DOHH2 (cell line): Measurements from ENCODE around the gene RGS17.

Experiments used
- H3F3A ChIP-seq: fragments of 200-600 bp; sonication (generic), shearing (Covaris generic); 2 replicates; pipeline ENCODE4 v1.6.0; 2016; ENCODE audit warnings: antibody characterized with exemption, mild to moderate bottlenecking; ENCODE audit not compliant: control insufficient read depth, insufficient read depth
- H3K27ac ChIP-seq: fragments of 200-600 bp; sonication (generic); 2 replicates; pipeline ENCODE4 v1.5.1; 2014; ENCODE audit warnings: low read depth, mild to moderate bottlenecking, low read length, moderate library complexity
- H3K27me3 ChIP-seq: fragments of 200-600 bp; sonication (generic); 2 replicates; pipeline ENCODE4 v1.6.1; 2014; ENCODE audit warnings: mild to moderate bottlenecking, low read length, mixed read lengths; ENCODE audit not compliant: control insufficient read depth
- H3K36me3 ChIP-seq: fragments of 200-600 bp; sonication (generic); 2 replicates; pipeline ENCODE4 v1.6.1; 2014; ENCODE audit warnings: mild to moderate bottlenecking, low read length, moderate library complexity, mixed read lengths; ENCODE audit not compliant: control insufficient read depth
- H3K4me1 ChIP-seq: fragments of 200-600 bp; sonication (generic); 2 replicates; pipeline ENCODE4 v1.6.1; 2014; ENCODE audit warnings: mild to moderate bottlenecking, low read length, mixed read lengths; ENCODE audit not compliant: control insufficient read depth
- H3K4me2 ChIP-seq: fragments of 200-600 bp; sonication (generic); 2 replicates; pipeline ENCODE4 v1.6.0; 2014; ENCODE audit warnings: mild to moderate bottlenecking, low read length, moderate library complexity
- H3K4me3 ChIP-seq: fragments of 200-600 bp; sonication (generic); 2 replicates; pipeline ENCODE4 v1.5.1; 2014; ENCODE audit warnings: mild to moderate bottlenecking, low read length, mixed read lengths
- H3K79me2 ChIP-seq: fragments of 200-600 bp; sonication (generic); 2 replicates; pipeline ENCODE4 v1.6.1; 2014; ENCODE audit warnings: mild to moderate bottlenecking, low read length, mixed read lengths; ENCODE audit not compliant: control insufficient read depth
- H3K9me2 ChIP-seq: fragments of 200-600 bp; sonication (generic); replicated peaks from 2 replicates; pipeline ENCODE4 v1.6.1; 2014; ENCODE audit warnings: mild to moderate bottlenecking, low read length, mixed read lengths; ENCODE audit not compliant: control insufficient read depth
- H3K9me3 ChIP-seq: fragments of 200-600 bp; sonication (generic); 2 replicates; pipeline ENCODE4 v1.6.1; 2014; ENCODE audit warnings: antibody characterized with exemption, low read length, mixed read lengths; ENCODE audit not compliant: control insufficient read depth, insufficient read depth
- H4K20me1 ChIP-seq: fragments of 200-600 bp; sonication (generic); 2 replicates; pipeline ENCODE4 v1.6.0; 2014; ENCODE audit warnings: low read depth, mild to moderate bottlenecking, antibody characterized with exemption, low read length, moderate library complexity; ENCODE audit not compliant: control insufficient read depth, insufficient read depth
- EZH2phosphoT487 ChIP-seq: fragments of 200-600 bp; sonication (generic); IDR thresholded peaks from 2 replicates; pipeline ENCODE4 v1.6.1; 2017; ENCODE audit warnings: borderline replicate concordance, mild to moderate bottlenecking, antibody characterized with exemption, low read length, moderate library complexity, mixed read lengths
- TF ChIP-seq, protein P1 (sequence below): fragments of 200-600 bp; sonication (generic); IDR thresholded peaks from one replicate; pipeline ENCODE4 v1.5.1; 2014; ENCODE audit warnings: antibody characterized with exemption, mild to moderate bottlenecking, low read depth, low read length; ENCODE audit not compliant: poor library complexity, severe bottlenecking

The RGS17 gene

DNA sequence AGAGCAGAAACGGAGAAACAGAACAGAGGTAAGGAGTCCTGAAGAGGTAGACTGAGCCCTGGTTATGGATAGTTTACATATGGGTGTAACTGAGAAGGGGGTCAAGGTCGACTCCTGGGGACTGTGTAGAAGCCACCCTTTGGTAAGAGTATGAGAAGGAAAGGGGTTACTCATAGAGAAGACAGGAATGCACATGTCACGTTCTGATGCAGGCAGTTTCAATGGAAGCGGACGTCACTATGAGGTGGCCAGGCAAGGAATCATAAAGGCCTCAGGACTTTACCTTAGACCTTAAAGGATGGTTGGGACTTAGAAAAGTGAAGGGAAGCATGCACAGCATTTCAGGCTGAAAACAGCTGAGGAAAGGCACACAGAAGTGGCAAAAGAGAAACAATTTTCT is 25.1 kb downstream of the RGS17 start:
- Histone ChIP-seq H3K27me3 (no peaks in the 10 kb centered on the region), H3F3A (no peaks in the 10 kb centered on the region), H3K9me3 (no peaks in the 10 kb centered on the region), H3K27ac (no peak overlapping the region), H3K36me3 (no peaks in the 10 kb centered on the region), H3K4me2 (no peak overlapping the region), H3K4me3 (no peak overlapping the region), H3K9me2 (no peaks in the 10 kb centered on the region), H3K4me1 (no peaks in the 10 kb centered on the region), H3K79me2 (no peaks in the 10 kb centered on the region), H4K20me1 (no peaks in the 10 kb centered on the region)
- TF ChIP-seq, protein P1, sequence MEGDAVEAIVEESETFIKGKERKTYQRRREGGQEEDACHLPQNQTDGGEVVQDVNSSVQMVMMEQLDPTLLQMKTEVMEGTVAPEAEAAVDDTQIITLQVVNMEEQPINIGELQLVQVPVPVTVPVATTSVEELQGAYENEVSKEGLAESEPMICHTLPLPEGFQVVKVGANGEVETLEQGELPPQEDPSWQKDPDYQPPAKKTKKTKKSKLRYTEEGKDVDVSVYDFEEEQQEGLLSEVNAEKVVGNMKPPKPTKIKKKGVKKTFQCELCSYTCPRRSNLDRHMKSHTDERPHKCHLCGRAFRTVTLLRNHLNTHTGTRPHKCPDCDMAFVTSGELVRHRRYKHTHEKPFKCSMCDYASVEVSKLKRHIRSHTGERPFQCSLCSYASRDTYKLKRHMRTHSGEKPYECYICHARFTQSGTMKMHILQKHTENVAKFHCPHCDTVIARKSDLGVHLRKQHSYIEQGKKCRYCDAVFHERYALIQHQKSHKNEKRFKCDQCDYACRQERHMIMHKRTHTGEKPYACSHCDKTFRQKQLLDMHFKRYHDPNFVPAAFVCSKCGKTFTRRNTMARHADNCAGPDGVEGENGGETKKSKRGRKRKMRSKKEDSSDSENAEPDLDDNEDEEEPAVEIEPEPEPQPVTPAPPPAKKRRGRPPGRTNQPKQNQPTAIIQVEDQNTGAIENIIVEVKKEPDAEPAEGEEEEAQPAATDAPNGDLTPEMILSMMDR: no peak
- TF ChIP-seq EZH2phosphoT487: no peak

GRCh38 chr6:153104220-153104619 is 26.9 kb downstream of the RGS17 start:
- Histone ChIP-seq H3K9me3 (no peaks in the 10 kb centered on the region), H3K4me1 (no peaks in the 10 kb centered on the region), H3K27ac (no peak overlapping the region), H3K27me3 (no peaks in the 10 kb centered on the region), H3K79me2 (no peaks in the 10 kb centered on the region), H3K4me2 (no peak overlapping the region), H3K9me2 (no peaks in the 10 kb centered on the region), H3F3A (no peaks in the 10 kb centered on the region), H4K20me1 (no peaks in the 10 kb centered on the region), H3K4me3 (no peak overlapping the region), H3K36me3 (no peaks in the 10 kb centered on the region)
- TF ChIP-seq, protein P1: no peak

DNA sequence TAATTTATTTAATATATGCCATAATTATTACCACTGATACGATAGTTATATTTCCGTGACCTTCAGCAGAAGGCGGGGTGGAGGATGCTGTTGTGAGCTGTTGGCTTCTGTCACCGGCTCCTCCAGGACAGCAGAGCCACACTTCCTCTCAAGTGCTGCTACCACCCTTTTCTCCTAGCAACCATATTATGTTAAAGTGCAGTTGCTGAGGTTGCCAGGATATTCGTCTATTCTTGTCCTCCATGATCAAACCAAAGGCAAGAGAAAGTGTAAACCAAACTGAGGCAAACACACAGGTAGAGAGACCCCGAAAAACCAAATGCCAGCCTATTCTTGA is 27.8 kb downstream of the RGS17 start:
- H3K27ac ChIP-seq: no peak overlapping the region
- no peaks in the 10 kb centered on the region for H3K36me3 ChIP-seq
- H3K79me2 ChIP-seq: no peaks in the 10 kb centered on the region
- H3K9me2 ChIP-seq: no peaks in the 10 kb centered on the region
- H3K4me2 ChIP-seq: no peak overlapping the region
- no peak overlapping the region for H3K4me3 ChIP-seq
- TF ChIP-seq, protein P1: no peak
- TF ChIP-seq EZH2phosphoT487: no peak
- no peaks in the 10 kb centered on the region for H3K4me1 ChIP-seq
- no peaks in the 10 kb centered on the region for H4K20me1 ChIP-seq
- no peaks in the 10 kb centered on the region for H3K27me3 ChIP-seq
- H3K9me3 ChIP-seq: no peaks in the 10 kb centered on the region
- H3F3A ChIP-seq: no peaks in the 10 kb centered on the region
